Natural killer cell (primary cell): ENCODE results near the gene SNX13. TPM values are rescaled to one million over a fixed set of nuclear protein-coding genes. Genes with fewer than 3 reads are reported as not detected.

Experiments
- ATAC-seq, 3 donors: fragments of 150-1000 bp in 2 of 3; fragments of 200-7000 bp in 1 of 3; cut with Tn5 transposase; 1 replicate in 1 of 3; 2 replicates in 2 of 3; pipeline ENCODE4 v1.10.0; 2021; ENCODE audit warnings: mild to moderate bottlenecking in 2 of 3, moderate library complexity in 2 of 3
- DNase-seq, 2 donors: peaks; one replicate each; pipeline versions ENCODE4 v3.0.0 to v3.0.0-alpha.2; 2013 to 2021; ENCODE audit warnings: mixed read lengths in 1 of 2
- H3K27ac ChIP-seq: one replicate; pipeline ENCODE4 v1.5.1; 2013; ENCODE audit warnings: mild to moderate bottlenecking, low read length
- H3K27me3 ChIP-seq: one replicate; pipeline ENCODE4 v1.6.1; 2013; ENCODE audit warnings: low read length; ENCODE audit not compliant: control insufficient read depth, insufficient read depth
- H3K36me3 ChIP-seq: one replicate; pipeline ENCODE4 v1.6.1; 2013; ENCODE audit warnings: low read length; ENCODE audit not compliant: control insufficient read depth, insufficient read depth
- H3K4me1 ChIP-seq: one replicate; pipeline ENCODE4 v1.6.1; 2013; ENCODE audit warnings: low read length; ENCODE audit not compliant: control insufficient read depth, insufficient read depth
- H3K4me3 ChIP-seq: one replicate; pipeline ENCODE4 v1.5.1; 2013; ENCODE audit warnings: low read length
- H3K9me3 ChIP-seq: one replicate; pipeline ENCODE4 v1.6.1; 2013; ENCODE audit warnings: low read length; ENCODE audit not compliant: control insufficient read depth, insufficient read depth
- H3K27ac Mint-ChIP-seq, 2 donors: one replicate each; pipeline ENCODE4 v1.8.0; 2022; ENCODE audit warnings: mild to moderate bottlenecking in 2 of 2, mixed read lengths in 2 of 2, moderate library complexity in 1 of 2
- H3K27me3 Mint-ChIP-seq, 2 donors: one replicate each; pipeline ENCODE4 v1.8.0; 2022; ENCODE audit warnings: low read depth in 2 of 2, mixed read lengths in 2 of 2
- H3K36me3 Mint-ChIP-seq: one replicate; pipeline ENCODE4 v1.8.0; 2022; ENCODE audit warnings: mixed read lengths
- H3K4me1 Mint-ChIP-seq, 2 donors: one replicate each; pipeline ENCODE4 v1.8.0; 2022; ENCODE audit warnings: mixed read lengths in 2 of 2
- H3K4me3 Mint-ChIP-seq: one replicate; pipeline ENCODE4 v1.8.0; 2022; ENCODE audit warnings: mild to moderate bottlenecking, moderate library complexity, mixed read lengths
- H3K9me3 Mint-ChIP-seq, 2 donors: one replicate each; pipeline ENCODE4 v1.8.0; 2022; ENCODE audit warnings: mixed read lengths in 2 of 2
- WGBS: methylation state at CpG from one replicate; pipeline ENCODE4 v1.1.7; 2013; ENCODE audit warnings: missing lambda C conversion rate; ENCODE audit not compliant: insufficient coverage; 5-methylcytosine and 5-hydroxymethylcytosine counted together
- intact Hi-C: fragments of 100-400 bp; cut with micrococcal nuclease; formaldehyde crosslinking; loops from one replicate; pipeline ENCODE4 v1.14.2; 2022
- total RNA-seq, 4 donors: library from RNA; stranded (reverse); fragments of 120-200 nt in 1 of 4; gene quantifications; one replicate each; pipeline versions ENCODE4 v1.2.3 to v1.2.4, GENCODE V29; 2013 to 2022
- TF ChIP-seq, protein P1 (sequence below): fragments of 200-600 bp; IDR thresholded peaks from one replicate; pipeline ENCODE4 v1.8.0; 2022; ENCODE audit warnings: antibody characterized with exemption

The SNX13 gene
- total RNA-seq, 3 donors from 2014 or later (not counting 1 experiment from before 2014, with no cell fraction given): 34.8 to 38.5 (median 37.4) TPM

DNA sequence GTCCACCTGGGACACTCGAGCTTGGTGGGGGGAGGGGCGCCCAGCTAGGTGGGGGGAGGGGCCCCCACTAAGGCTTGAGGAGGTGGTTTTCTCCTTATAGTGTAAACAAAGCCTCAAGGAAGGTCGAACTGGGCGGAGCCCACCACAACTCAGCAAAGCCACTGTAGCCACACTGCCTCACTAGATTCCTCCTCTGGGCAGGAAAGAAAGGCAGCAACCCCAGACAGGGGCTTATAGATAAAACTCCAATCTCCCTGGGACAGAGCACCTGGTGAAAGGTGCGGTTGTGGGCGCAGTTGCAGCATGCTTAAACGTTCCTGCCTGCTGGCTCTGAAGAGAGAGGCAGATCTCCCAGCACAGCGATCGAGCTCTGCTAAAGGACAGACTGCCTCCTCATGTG, 133.1 kb downstream of the SNX13 start:
- H3K9me3 Mint-ChIP-seq: peaks cover 0 to 4% of the 10 kb centered on the region in 2 donors
- H3K36me3 ChIP-seq: peaks cover 18% of the 10 kb centered on the region
- ATAC-seq (no peak), DNase-seq (no peak)
- H3K27me3 ChIP-seq: no peaks in the 10 kb centered on the region
- H3K4me1 ChIP-seq: peaks cover 8% of the 10 kb centered on the region
- TF ChIP-seq, protein P1, sequence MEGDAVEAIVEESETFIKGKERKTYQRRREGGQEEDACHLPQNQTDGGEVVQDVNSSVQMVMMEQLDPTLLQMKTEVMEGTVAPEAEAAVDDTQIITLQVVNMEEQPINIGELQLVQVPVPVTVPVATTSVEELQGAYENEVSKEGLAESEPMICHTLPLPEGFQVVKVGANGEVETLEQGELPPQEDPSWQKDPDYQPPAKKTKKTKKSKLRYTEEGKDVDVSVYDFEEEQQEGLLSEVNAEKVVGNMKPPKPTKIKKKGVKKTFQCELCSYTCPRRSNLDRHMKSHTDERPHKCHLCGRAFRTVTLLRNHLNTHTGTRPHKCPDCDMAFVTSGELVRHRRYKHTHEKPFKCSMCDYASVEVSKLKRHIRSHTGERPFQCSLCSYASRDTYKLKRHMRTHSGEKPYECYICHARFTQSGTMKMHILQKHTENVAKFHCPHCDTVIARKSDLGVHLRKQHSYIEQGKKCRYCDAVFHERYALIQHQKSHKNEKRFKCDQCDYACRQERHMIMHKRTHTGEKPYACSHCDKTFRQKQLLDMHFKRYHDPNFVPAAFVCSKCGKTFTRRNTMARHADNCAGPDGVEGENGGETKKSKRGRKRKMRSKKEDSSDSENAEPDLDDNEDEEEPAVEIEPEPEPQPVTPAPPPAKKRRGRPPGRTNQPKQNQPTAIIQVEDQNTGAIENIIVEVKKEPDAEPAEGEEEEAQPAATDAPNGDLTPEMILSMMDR: no peak
- H3K4me3 ChIP-seq: no peak overlapping the region
- H3K27ac Mint-ChIP-seq: peak overlapping the region in 1 of 2 donors; percentile 56
- H3K4me1 Mint-ChIP-seq: peaks cover 27 to 44% of the 10 kb centered on the region in 2 donors
- intact Hi-C loops: no loop called here
- H3K27ac ChIP-seq: no peak overlapping the region
- no peaks in the 10 kb centered on the region for H3K27me3 Mint-ChIP-seq
- H3K36me3 Mint-ChIP-seq: peaks cover 13% of the 10 kb centered on the region
- 79% methylated on average over 7 of the region's 9 CpGs for WGBS
- H3K4me3 Mint-ChIP-seq: no peak overlapping the region
- no peaks in the 10 kb centered on the region for H3K9me3 ChIP-seq

DNA sequence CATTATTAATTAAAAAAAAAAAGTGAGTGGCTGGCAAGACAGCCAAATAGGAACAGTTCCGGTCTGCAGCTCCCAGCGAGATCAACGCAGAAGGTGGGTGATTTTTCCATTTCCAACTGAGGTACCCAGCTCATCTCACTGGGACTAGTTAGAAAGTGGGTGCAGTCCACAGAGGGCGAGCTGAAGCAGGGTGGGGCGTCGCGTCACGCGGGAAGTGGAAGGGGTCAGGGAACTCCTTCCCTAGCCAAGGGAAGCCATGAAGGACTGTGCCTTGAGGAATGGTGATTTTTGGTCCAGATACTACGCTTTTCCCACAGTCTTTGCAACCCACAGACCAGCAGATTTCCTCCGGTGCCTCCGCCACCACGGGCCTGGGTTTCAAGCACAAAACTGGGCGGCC, 133.7 kb downstream of the SNX13 start:
- TF ChIP-seq, protein P1: no peak
- peaks cover 0 to 4% of the 10 kb centered on the region in 2 donors for H3K9me3 Mint-ChIP-seq
- no peak overlapping the region for H3K4me3 Mint-ChIP-seq
- Histone ChIP-seq H3K9me3 (no peaks in the 10 kb centered on the region), H3K4me1 (peaks cover 8% of the 10 kb centered on the region), H3K36me3 (peaks cover 23% of the 10 kb centered on the region), H3K4me3 (no peak overlapping the region), H3K27ac (no peak overlapping the region), H3K27me3 (no peaks in the 10 kb centered on the region)
- DNase-seq (no peak), ATAC-seq (no peak)
- no peak overlapping the region for H3K27ac Mint-ChIP-seq
- 97% methylated on average over 14 of the region's 14 CpGs for WGBS
- no peaks in the 10 kb centered on the region for H3K27me3 Mint-ChIP-seq
- peaks cover 27 to 44% of the 10 kb centered on the region in 2 donors for H3K4me1 Mint-ChIP-seq
- peaks cover 7% of the 10 kb centered on the region for H3K36me3 Mint-ChIP-seq
- intact Hi-C loops: no loop called here

DNA sequence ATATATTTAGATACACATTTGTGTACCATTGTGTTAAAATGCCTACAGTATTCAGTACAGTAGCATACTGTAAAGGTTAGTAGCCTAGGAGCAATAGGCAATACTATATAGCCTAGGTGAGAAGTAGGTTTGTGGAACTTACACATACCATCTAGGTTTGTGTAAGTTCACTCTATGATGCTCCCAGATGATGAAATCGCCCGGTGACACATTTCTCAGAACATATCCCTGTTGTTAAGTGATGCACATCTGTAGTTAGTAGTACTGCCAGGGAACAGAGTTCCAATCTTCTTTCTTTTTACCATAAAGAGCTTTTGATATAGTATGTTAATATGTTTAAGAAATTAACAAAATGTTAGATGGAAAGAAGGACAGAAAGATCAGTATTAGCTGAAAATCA, 138.2 kb downstream of the SNX13 start:
- Histone ChIP-seq H3K4me1 (peaks cover under 1% of the 10 kb centered on the region), H3K4me3 (no peak overlapping the region), H3K36me3 (peaks cover 43% of the 10 kb centered on the region), H3K27me3 (no peaks in the 10 kb centered on the region), H3K27ac (no peak overlapping the region), H3K9me3 (no peaks in the 10 kb centered on the region)
- H3K27ac Mint-ChIP-seq: no peak overlapping the region
- no peak for ATAC-seq
- H3K4me1 Mint-ChIP-seq: peaks cover 0 to under 1% of the 10 kb centered on the region in 2 donors
- intact Hi-C loops: no loop called here
- no CpG with 5 or more reads among the region's 2 CpGs for WGBS
- no peaks in the 10 kb centered on the region for H3K27me3 Mint-ChIP-seq
- DNase-seq: no peak
- H3K9me3 Mint-ChIP-seq: no peaks in the 10 kb centered on the region
- TF ChIP-seq, protein P1: no peak
- peaks cover 10% of the 10 kb centered on the region for H3K36me3 Mint-ChIP-seq
- H3K4me3 Mint-ChIP-seq: no peak overlapping the region
